HG03066 (cell line): ENCODE data around the gene TTLL13.
A peak's percentile ranks its signal among the peaks of the same experiment; 100 is the strongest.

Experiments
- ATAC-seq: cut with Tn5 transposase; IDR thresholded peaks from one replicate; pipeline ENCODE4 v1.9.1; 2021; ENCODE audit warnings: low read depth; ENCODE audit not compliant: unreplicated experiment

The TTLL13 gene

DNA sequence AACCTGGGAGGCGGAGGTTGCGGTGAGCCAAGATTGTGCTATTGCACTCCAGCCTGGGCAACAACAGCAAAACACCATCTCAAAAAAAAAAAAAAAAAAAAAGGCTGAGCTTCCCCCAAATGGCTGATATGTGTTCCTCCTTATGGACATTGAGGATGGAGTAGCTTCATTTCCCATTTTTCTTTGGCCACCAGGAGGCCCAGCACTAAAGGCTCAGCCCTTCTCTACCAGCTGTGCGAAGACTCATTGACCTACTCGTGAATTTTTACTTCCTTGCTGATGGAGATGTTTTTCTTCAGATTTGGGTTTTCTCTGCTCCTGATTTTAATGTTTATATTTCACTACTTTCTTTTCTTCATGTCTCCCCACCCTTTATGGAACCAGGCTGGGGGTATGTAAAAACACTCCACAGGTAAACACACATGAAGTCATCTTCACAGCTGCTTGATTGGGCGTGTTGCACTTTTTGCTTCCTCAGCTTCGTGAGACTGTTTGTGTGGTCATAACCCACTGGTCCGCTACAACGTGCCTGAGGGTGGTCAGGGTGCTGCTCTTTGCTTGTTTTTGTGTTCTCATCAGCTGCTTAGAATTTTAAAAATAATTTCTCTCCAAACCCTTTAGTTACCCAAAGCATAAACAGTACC, 34.7 kb upstream of the TTLL13 start:
- no peak for ATAC-seq

DNA sequence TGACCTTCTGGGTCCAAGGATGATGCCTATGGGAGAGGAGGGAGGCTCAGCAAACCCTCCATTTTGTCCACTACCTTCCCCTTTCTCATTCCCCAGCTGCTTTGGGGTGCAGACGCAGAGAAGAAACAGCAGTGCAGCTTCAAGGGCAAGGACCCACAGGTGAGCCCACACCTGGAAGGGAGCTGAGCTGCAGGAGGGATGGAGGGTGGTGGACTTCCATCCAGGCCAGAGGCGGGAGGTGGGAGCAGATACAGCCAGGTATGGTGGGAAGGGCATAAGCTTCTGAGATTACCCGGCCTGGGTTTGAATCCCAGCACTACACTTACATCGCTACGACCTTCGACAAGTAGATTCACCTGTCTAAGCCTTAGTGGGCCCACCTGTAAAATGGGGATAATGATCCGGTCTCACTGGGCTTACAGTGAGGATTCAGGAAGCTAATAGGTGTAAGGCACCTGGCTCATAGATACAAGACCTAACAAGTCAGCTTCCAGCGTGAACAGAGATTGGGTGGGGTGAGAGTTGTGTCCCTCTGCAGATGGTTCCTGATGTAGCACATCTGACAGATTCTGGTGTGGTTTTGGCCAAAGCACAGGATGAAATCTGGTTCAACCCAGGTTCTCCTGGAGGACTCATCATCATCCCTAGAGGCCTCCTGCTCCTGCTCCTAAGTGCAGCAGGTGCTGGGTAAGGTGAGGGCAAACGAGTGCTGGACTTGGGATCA, 31.5 kb upstream of the TTLL13 start:
- no peak for ATAC-seq

- ATAC-seq = no peak
Observed at GRCh38 chr15:90219421-90220141, 29.8 kb upstream of the TTLL13 start.

DNA sequence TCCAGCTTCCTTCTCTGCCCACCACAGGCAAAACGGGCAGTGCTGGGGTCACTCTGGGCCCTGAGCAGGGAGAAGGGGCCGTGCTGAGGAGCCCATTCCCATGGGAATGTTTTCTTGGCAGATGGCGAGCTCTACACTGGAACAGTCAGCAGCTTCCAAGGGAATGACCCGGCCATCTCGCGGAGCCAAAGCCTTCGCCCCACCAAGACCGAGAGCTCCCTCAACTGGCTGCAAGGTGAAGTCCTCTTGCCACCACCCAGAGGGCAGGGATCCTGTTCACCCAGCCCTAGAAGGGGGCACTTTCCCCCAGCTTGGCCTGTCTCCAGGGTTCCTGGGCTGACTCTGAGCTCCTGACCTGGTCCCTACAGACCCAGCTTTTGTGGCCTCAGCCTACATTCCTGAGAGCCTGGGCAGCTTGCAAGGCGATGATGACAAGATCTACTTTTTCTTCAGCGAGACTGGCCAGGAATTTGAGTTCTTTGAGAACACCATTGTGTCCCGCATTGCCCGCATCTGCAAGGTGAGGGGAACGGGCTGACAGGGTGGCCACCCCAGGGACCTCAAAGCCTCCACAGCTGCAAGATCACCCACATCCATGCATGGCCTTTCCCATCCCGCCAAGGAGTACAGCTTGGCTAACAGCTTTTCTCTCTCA, 28.0 kb upstream of the TTLL13 start:
- no peak for ATAC-seq

DNA sequence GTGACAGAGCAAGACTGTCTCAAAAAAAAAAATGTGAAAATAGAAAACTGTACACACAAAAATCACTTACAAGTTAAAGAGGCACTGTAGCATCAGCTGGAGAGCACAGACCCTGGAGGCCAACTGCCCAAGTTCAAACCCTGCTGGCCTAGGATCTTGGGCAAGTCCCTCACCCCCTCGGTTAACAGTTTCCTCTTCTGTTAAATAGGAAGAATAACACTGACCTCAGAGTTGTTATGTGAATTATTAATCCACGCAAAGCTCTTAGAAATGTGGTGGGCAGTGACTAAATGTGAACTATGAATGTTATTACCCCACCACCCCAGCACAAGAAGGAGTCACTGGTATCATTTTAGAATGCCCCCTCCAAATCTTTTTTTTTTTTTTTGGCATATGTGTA, 26.8 kb upstream of the TTLL13 start:
- ATAC-seq = no peak

DNA sequence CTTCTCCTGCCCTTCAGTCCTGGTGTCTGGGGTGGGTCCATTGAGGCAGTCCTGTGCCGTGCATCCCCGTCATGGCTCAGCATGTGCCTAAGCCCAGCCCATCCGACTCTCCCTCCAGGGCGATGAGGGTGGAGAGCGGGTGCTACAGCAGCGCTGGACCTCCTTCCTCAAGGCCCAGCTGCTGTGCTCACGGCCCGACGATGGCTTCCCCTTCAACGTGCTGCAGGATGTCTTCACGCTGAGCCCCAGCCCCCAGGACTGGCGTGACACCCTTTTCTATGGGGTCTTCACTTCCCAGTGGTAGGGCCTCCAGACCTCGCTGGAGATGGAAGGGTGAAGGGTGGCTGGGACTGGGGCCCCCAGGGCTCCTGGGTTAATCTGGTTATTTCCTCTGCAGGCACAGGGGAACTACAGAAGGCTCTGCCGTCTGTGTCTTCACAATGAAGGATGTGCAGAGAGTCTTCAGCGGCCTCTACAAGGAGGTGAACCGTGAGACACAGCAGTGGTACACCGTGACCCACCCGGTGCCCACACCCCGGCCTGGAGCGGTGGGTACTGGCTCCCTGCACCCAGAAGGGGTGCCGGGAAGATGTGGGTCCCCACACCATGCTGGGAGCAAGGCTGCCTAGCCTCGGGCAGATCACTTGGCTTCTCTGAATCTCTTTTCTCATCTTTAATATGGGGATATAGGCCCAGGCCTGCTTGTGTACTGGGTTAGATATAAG, 25.8 kb upstream of the TTLL13 start:
- ATAC-seq = no peak

GRCh38 chr15:90225047-90225446, 24.3 kb upstream of the TTLL13 start:
- no peak for ATAC-seq

DNA sequence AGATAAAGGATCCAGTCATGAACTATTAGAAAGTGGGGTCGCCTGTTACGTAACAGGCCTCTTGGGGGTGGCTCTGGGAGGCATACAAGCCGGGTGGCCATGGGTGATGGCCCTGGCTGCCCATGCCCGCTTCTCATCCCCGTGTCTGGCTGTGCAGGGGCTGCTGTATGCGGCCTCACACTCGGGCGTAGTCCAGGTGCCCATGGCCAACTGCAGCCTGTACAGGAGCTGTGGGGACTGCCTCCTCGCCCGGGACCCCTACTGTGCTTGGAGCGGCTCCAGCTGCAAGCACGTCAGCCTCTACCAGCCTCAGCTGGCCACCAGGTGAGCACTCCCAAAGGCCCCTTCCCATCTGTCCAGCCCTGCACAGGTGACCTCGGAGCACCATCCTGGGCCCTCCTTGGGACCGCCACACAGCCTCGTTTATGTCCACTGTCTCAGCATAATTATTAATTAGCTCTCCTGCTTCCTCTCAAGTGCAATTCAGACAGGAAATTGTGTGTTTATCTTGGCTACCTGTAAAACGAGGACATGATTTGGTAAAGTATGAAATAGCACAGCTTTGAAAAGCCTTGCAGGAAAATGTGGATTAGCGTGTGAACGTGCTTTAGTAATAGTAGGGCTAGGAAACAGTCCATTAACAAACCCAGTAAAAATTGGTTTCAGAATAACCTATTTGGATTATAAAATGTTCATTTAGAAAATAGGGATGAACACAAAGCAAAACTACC, 23.7 kb upstream of the TTLL13 start:
- no peak for ATAC-seq

DNA sequence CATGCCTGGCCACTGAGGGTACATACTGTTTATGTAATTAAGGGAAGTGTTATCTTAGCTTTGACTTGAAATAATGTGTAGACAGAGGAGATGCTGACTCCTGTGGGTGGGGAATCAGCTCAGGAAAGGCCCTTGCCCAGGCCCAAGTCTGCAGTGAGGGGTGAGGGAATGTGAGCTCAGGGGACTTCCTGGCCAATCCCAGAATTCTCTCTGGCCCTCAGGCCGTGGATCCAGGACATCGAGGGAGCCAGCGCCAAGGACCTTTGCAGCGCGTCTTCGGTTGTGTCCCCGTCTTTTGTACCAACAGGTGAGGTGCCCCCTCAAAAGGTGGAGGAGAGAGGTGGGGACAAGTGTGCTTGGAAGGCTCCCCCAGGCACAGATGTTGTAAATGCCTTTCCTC, 22.0 kb upstream of the TTLL13 start:
- no peak for ATAC-seq

- no peak for ATAC-seq
Observed at GRCh38 chr15:90227816-90228772, 21.3 kb upstream of the TTLL13 start.

DNA sequence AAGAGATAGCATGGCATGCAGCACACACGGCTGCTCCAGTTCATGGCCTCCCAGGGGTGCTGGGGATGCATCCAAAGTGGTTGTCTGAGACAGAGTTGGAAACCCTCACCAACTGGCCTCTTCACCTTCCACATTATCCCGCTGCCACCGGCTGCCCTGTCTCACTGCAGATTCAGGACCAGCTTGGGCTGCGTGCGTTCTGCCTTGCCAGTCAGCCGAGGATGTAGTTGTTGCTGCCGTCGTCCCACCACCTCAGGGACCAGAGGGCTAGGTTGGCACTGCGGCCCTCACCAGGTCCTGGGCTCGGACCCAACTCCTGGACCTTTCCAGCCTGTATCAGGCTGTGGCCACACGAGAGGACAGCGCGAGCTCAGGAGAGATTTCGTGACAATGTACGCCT, 20.4 kb upstream of the TTLL13 start:
- no peak for ATAC-seq

DNA sequence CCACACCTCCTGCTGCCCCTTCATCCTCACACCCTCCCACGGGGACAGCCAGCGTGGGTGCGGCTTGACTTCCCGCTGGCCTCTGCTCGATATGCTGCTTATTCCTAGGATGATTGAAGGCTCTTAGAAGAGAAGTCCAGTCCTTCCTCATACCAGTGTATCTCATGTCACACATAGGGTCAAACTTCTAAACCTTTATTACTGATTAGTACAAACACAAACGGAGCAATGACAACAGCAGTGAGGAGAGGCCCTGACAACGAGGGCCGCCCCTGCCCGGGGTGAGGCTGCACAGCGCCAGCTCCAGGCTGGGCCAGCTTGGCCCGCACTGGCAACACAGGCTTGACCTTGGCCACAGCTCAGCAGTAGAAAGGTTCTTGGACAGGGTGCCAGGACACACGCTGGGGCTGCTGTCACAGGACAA, 19.3 kb upstream of the TTLL13 start:
- ATAC-seq = no peak

DNA sequence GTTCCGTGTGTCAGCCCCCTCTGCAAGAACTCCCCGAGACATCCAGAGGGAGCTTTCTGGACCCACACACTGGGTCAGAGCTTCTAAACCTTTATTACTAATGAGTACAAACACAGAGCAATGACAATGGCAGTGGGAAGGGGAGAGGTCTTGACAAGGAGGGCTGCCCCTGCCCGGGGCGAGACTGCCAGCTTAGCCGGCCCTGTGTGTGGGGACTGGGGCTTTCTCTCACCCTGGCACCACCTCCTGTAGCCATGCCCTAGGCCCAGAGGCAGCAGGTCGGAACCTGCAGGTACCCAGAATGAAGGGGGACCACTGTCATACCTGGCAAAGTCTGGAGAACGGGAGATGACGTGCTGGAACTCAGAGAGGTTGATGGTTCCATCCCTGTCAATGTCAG, 18.7 kb upstream of the TTLL13 start:
- ATAC-seq = no peak

DNA sequence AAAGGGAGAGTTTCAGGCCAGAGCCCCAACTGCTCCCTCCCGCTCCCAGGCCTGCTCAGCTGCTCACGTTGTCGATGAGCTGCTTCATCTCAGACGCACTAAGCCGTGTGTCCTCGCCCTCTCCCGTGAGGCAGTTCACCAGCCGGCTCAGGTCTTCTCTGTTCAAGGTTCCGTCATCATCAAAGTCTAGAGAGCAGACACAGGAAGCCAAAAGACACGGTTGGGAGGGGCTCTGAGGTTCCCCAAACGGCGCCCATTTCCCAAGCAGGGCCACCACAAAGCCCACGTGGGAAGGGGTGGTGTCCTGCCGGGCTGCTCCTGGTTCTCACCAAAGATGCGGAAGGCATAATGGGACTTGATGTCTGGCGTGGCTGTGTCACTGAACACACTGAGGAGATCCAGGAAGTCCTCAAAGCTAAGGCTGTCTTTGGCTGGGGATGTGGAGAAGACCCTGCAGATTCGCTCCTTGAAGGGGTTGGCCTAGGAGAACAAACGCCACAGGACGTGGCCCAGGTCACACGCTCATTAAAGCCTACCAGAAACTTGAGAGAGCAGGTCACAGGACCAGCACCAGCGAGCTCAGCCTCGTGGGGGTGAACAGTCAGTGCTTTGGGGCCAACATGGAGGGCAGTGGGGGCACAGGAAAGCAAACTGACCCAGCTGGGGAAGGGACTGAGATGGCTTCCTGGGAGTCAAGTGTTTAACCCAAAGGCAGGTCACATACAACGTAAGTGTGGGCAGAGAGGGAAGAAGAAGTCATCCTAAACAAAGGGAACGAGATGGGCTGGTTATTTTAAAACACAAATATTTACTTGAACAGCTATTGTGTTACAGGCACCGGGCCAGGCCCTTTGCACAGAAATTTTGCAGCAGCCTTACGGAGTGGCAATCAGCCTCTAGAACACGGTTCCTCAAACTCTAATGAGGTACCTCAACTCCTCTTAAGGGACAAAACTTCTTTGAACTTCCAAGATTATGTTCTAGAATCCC, 18.0 kb upstream of the TTLL13 start:
- ATAC-seq = no peak

GRCh38 chr15:90232196-90232595, 17.2 kb upstream of the TTLL13 start:
- no peak for ATAC-seq

GRCh38 chr15:90232941-90233386, 16.4 kb upstream of the TTLL13 start:
- ATAC-seq = no peak

GRCh38 chr15:90233387-90234095, 15.8 kb upstream of the TTLL13 start, which contains the start of gene CIB1:
Gene CIB1, minus strand, starts transcription at chr15:90233941. Its CDS starts 56 bp downstream, at chr15:90233885.
- peak; percentile 79 for ATAC-seq
